H1 (cell line): Measurements from ENCODE around the gene IVNS1ABP. TPM values are rescaled to one million over a fixed set of nuclear protein-coding genes. Genes with fewer than 3 reads are reported as not detected.

Experiments
- CTCF ChIA-PET: fragments of 300-600 bp; sonication (Branson Sonifier 250); formaldehyde crosslinking; loops from one replicate; lab custom pipeline; 2021; ENCODE audit not compliant: partially characterized antibody; lab: Charles Lee
- POLR2A ChIA-PET: fragments of 300-600 bp; sonication (Branson Sonifier 250); formaldehyde crosslinking; loops from one replicate; lab custom pipeline; 2021; ENCODE audit warnings: inconsistent platforms; ENCODE audit not compliant: partially characterized antibody; lab: Charles Lee
- DNase-seq, 2 experiments: peaks; one replicate each; pipeline versions ENCODE4 v3.0.0 to v3.0.0-alpha.2; 2010 to 2022; ENCODE audit warnings: low spot score in 2 of 2, low read depth in 1 of 2, mixed read lengths in 1 of 2
- FAIRE-seq: peaks from 2 replicates; lab custom pipeline; 2011; peaks lifted over from hg19 to GRCh38; lab: Jason Lieb, UNC
- H2AFZ ChIP-seq: 2 replicates; pipeline ENCODE4 v1.8.1; 2012; ENCODE audit warnings: low read length, inconsistent platforms
- H2AK5ac ChIP-seq: 2 replicates; pipeline ENCODE4 v1.6.1; 2013; ENCODE audit warnings: low read depth, low read length
- H2BK120ac ChIP-seq: replicated peaks from 2 replicates; pipeline ENCODE3; 2013; ENCODE audit warnings: low read depth, low read length, inconsistent platforms
- H2BK12ac ChIP-seq: 2 replicates; pipeline ENCODE4 v1.6.1; 2013; ENCODE audit warnings: low read depth, low read length
- H2BK15ac ChIP-seq: 2 replicates; pipeline ENCODE4 v1.6.1; 2013; ENCODE audit warnings: low read length
- H2BK20ac ChIP-seq: 2 replicates; pipeline ENCODE4 v1.6.1; 2013; ENCODE audit warnings: low read length
- H2BK5ac ChIP-seq: 2 replicates; pipeline ENCODE4 v1.6.1; 2013; ENCODE audit warnings: low read depth, low read length
- H3K14ac ChIP-seq: 2 replicates; pipeline ENCODE4 v1.6.1; 2013; ENCODE audit warnings: inconsistent platforms; ENCODE audit not compliant: insufficient read length
- H3K18ac ChIP-seq: 2 replicates; pipeline ENCODE4 v1.6.1; 2013; ENCODE audit warnings: low read length; ENCODE audit errors: extremely low read depth
- H3K23ac ChIP-seq: 2 replicates; pipeline ENCODE4 v1.6.1; 2013; ENCODE audit warnings: inconsistent platforms; ENCODE audit not compliant: insufficient read length
- H3K23me2 ChIP-seq: 2 replicates; pipeline ENCODE4 v1.6.1; 2013; ENCODE audit warnings: low read depth, low read length
- H3K27ac ChIP-seq: 2 replicates; pipeline ENCODE4 v1.6.1; 2011; ENCODE audit warnings: low read depth, low read length, inconsistent platforms
- H3K27me3 ChIP-seq, 4 experiments: replicated peaks in 1 of 4; 1 replicate in 1 of 4; 2 replicates in 3 of 4; pipeline versions ENCODE4 v1.6.1 to v1.8.1; 2011 to 2013; ENCODE audit warnings: low read length in 3 of 4, mild to moderate bottlenecking in 3 of 4, inconsistent platforms in 2 of 4, mixed read lengths in 2 of 4, moderate library complexity in 1 of 4; ENCODE audit not compliant: control insufficient read depth in 3 of 4, insufficient read depth in 3 of 4; ENCODE audit errors: extremely low read depth in 1 of 4
- H3K36me3 ChIP-seq, 4 experiments: 2 replicates each; pipeline versions ENCODE4 v1.6.1 to v1.8.1; 2011 to 2013; ENCODE audit warnings: mild to moderate bottlenecking in 4 of 4, low read length in 3 of 4, moderate library complexity in 2 of 4, control low read depth in 1 of 4, inconsistent platforms in 1 of 4; ENCODE audit not compliant: insufficient read depth in 4 of 4, control insufficient read depth in 2 of 4
- H3K4ac ChIP-seq: replicated peaks from 2 replicates; pipeline ENCODE3; 2013; ENCODE audit warnings: low read length, low read depth, mixed read lengths, inconsistent platforms; ENCODE audit not compliant: insufficient read length
- H3K4me1 ChIP-seq, 4 experiments: replicated peaks in 1 of 4; 1 replicate in 1 of 4; 2 replicates in 3 of 4; pipeline versions ENCODE4 v1.6.1 to v1.8.1; 2011 to 2013; ENCODE audit warnings: low read length in 3 of 4, inconsistent platforms in 2 of 4, mixed read lengths in 1 of 4; ENCODE audit not compliant: insufficient read depth in 4 of 4, control insufficient read depth in 3 of 4
- H3K4me2 ChIP-seq, 2 experiments: 2 replicates each; pipeline versions ENCODE4 v1.6.1 to v1.8.1; 2011 to 2013; ENCODE audit warnings: low read depth in 2 of 2, low read length in 2 of 2, control low read depth in 1 of 2, inconsistent platforms in 1 of 2, mild to moderate bottlenecking in 1 of 2; ENCODE audit not compliant: insufficient read depth in 1 of 2
- H3K4me3 ChIP-seq, 4 experiments: fragments of 200-600, 300-600 bp in 1 of 4; sonication (generic), shearing (Covaris generic), sonication (Bioruptor Twin) in 1 of 4; 2 replicates each; pipeline versions ENCODE4 v1.5.1 to v1.8.1; 2011 to 2016; ENCODE audit warnings: low read length in 4 of 4, low read depth in 3 of 4, control low read depth in 2 of 4, inconsistent platforms in 2 of 4, mild to moderate bottlenecking in 2 of 4, mixed read lengths in 1 of 4, moderate library complexity in 1 of 4; ENCODE audit not compliant: insufficient read depth in 2 of 4; ENCODE audit errors: extremely low read depth in 1 of 4
- H3K56ac ChIP-seq: replicated peaks from 2 replicates; pipeline ENCODE3; 2013; ENCODE audit warnings: low read depth, mild to moderate bottlenecking, mixed read lengths, low read length, inconsistent platforms; ENCODE audit not compliant: insufficient read length
- H3K79me1 ChIP-seq: 2 replicates; pipeline ENCODE4 v1.6.1; 2013; ENCODE audit warnings: low read depth, low read length, control low read depth
- H3K79me2 ChIP-seq, 2 experiments: 2 replicates each; pipeline versions ENCODE4 v1.6.1 to v1.8.1; 2012 to 2013; ENCODE audit warnings: low read length in 2 of 2, mild to moderate bottlenecking in 2 of 2, inconsistent platforms in 1 of 2; ENCODE audit not compliant: insufficient read depth in 2 of 2, control insufficient read depth in 1 of 2
- H3K9ac ChIP-seq, 4 experiments: replicated peaks in 1 of 4; 1 replicate in 1 of 4; 2 replicates in 3 of 4; pipeline versions ENCODE4 v1.6.1 to v1.8.1; 2011 to 2013; ENCODE audit warnings: low read depth in 3 of 4, low read length in 3 of 4, control low read depth in 2 of 4, mild to moderate bottlenecking in 2 of 4, moderate library complexity in 2 of 4, inconsistent platforms in 1 of 4; ENCODE audit errors: extremely low read depth in 1 of 4
- H3K9me3 ChIP-seq, 2 experiments: 2 replicates each; pipeline versions ENCODE4 v1.6.1 to v1.8.1; 2012 to 2013; ENCODE audit warnings: mild to moderate bottlenecking in 2 of 2, moderate library complexity in 2 of 2, control low read depth in 1 of 2, inconsistent platforms in 1 of 2, low read depth in 1 of 2, low read length in 1 of 2, mixed read lengths in 1 of 2; ENCODE audit not compliant: insufficient read depth in 2 of 2
- H4K20me1 ChIP-seq, 2 experiments: replicated peaks in 1 of 2; 2 replicates each; pipeline versions ENCODE3 to v1.8.1; 2011 to 2013; ENCODE audit warnings: inconsistent platforms in 2 of 2, low read length in 2 of 2, mild to moderate bottlenecking in 1 of 2; ENCODE audit not compliant: insufficient read depth in 2 of 2, control insufficient read depth in 1 of 2
- H4K5ac ChIP-seq: 2 replicates; pipeline ENCODE4 v1.6.1; 2013; ENCODE audit warnings: low read length, low read depth, mixed read lengths, inconsistent platforms; ENCODE audit not compliant: insufficient read length
- H4K8ac ChIP-seq: 2 replicates; pipeline ENCODE4 v1.8.0; 2013; ENCODE audit warnings: mild to moderate bottlenecking, moderate library complexity, low read length, inconsistent platforms; ENCODE audit not compliant: insufficient read depth; ENCODE audit errors: extremely low read depth
- H4K91ac ChIP-seq: replicated peaks from 2 replicates; pipeline ENCODE3; 2013; ENCODE audit warnings: low read length, mixed read lengths, inconsistent platforms; ENCODE audit not compliant: insufficient read length
- BCL11A ChIP-seq, 2 experiments: IDR thresholded peaks; one replicate each; pipeline ENCODE4 v1.6.1; 2011; ENCODE audit warnings: low read depth in 2 of 2, low read length in 2 of 2, mild to moderate bottlenecking in 2 of 2
- CBX8 ChIP-seq: fragments of 300-800, 300-1000 bp; sonication (generic); IDR thresholded peaks from 2 replicates; pipeline ENCODE4 v1.7.1; 2016; ENCODE audit warnings: low read depth, low read length, borderline replicate concordance
- CEBPB ChIP-seq: IDR thresholded peaks from 2 replicates; pipeline ENCODE4 v1.6.1; 2012; ENCODE audit warnings: low read depth, low read length
- CHD2 ChIP-seq: IDR thresholded peaks from 2 replicates; pipeline ENCODE4 v1.6.1; 2012; ENCODE audit warnings: low read length, improper control_type of control experiment
- RFX5 ChIP-seq: IDR thresholded peaks from 2 replicates; pipeline ENCODE4 v1.6.1; 2011; ENCODE audit warnings: low read depth, low read length, improper control_type of control experiment, borderline replicate concordance
- RNF2 ChIP-seq: fragments of 200-900, 300-1000 bp; sonication (generic); IDR thresholded peaks from 2 replicates; pipeline ENCODE4 v1.7.1; 2016; ENCODE audit warnings: borderline replicate concordance, low read depth, mild to moderate bottlenecking, antibody characterized with exemption, low read length; ENCODE audit not compliant: poor library complexity, severe bottlenecking; ENCODE audit errors: missing control alignments
- RXRA ChIP-seq: IDR thresholded peaks from 2 replicates; pipeline ENCODE4 v1.6.1; 2011; ENCODE audit warnings: low read depth, mild to moderate bottlenecking, low read length, moderate library complexity; ENCODE audit not compliant: insufficient read depth
- SIRT6 ChIP-seq: IDR thresholded peaks from one replicate; pipeline ENCODE4 v1.7.1; 2012; ENCODE audit warnings: low read length, inconsistent platforms
- TAF1 ChIP-seq: IDR thresholded peaks from 2 replicates; pipeline ENCODE4 v1.6.1; 2011; ENCODE audit warnings: mild to moderate bottlenecking, low read depth, low read length
- WGBS, 2 experiments: shearing (Covaris generic) in 1 of 2; methylation state at CpG; one replicate each; pipeline versions ENCODE4 v1.1.6 to v1.1.7; 2013 to 2015; ENCODE audit warnings: low lambda C conversion rate in 2 of 2, mixed read lengths in 2 of 2, inconsistent platforms in 1 of 2, low coverage in 1 of 2, missing lambda C conversion rate in 1 of 2; ENCODE audit not compliant: insufficient replicate concordance in 2 of 2, insufficient coverage in 1 of 2, insufficient read length in 1 of 2; ENCODE audit errors: extremely low coverage in 1 of 2, missing lambda C conversion rate in 1 of 2; 5-methylcytosine and 5-hydroxymethylcytosine counted together
- polyA plus RNA-seq, 7 experiments: library from polyadenylated mRNA; depleted of rRNA in 3 of 7; stranded (reverse) in 5 of 7; unstranded in 2 of 7; fragments of >200 nt in 5 of 7; fragments of 200-250 nt in 2 of 7; gene quantifications; 1 replicate in 5 of 7; 2 replicates in 1 of 7; 4 replicates in 1 of 7; pipeline versions ENCODE4 v1.2.1 to v1.2.3, GENCODE V29; 2011 to 2013; ENCODE audit warnings: missing spikeins in 2 of 7, mixed read lengths in 2 of 7
- total RNA-seq: library from RNA; stranded (reverse); fragmentation: NEBNext Ultra II Directional; extraction: Animal tissue kit (Norgen Biotek cat#: 25700); gene quantifications from 2 replicates; pipeline ENCODE4 v1.2.1, GENCODE V29; 2021
- TF ChIP-seq, protein P1 (sequence below): IDR thresholded peaks from 2 replicates; pipeline ENCODE4 v1.6.1; 2012; ENCODE audit warnings: inconsistent platforms

IVNS1ABP gene
- total and polyA plus RNA-seq, 2 of the 8 experiments (the other 6 are each of a cell fraction or from before 2014, with no cell fraction given): 65.9 to 189 TPM

DNA sequence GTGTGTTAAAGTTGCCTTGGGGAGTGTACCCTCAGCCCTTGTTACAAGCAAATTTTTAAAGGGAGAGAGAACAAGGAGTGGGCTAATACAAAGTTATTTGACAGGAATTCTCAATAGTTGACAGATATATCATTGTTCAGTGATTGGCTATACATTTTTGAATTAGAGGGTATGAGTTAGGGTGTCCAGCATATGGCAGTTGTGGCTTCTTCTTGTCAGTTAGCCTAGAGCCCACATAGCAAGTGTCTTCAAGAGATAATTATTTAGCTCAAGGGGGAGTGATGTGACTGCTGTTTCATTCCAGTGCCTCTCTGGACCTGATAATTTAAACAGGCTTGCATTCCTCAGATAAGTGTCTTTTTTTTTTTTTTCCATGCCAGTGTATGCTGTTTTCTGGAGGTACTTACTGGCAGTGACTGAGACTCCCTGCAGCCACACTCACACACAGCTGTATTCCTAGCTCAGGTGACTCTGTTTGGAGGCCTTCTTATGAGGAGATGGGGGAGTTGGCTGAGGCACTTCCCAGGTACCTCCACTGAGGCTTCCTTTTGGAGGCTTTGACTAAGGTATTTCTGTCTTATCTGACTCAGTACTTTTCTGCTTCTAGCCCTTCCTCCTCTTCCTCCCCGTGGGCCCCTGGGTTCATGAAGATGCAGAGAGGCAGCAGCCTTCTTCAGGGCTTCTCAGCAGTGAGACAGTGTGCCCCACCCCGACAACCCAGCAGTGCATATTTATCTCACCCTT lies 32.3 kb downstream of the IVNS1ABP start:
- DNase-seq: no peak
- Histone ChIP-seq H2BK120ac (no peak overlapping the region), H3K79me1 (no peaks in the 10 kb centered on the region), H3K27ac (no peak overlapping the region), H3K56ac (no peak overlapping the region), H3K36me3 (no peaks in the 10 kb centered on the region), H3K27me3 (no peaks in the 10 kb centered on the region), H3K4me1 (no peaks in the 10 kb centered on the region), H3K23ac (no peak overlapping the region), H2BK20ac (no peak overlapping the region), H4K91ac (no peak overlapping the region), H3K9ac (no peak overlapping the region), H2BK12ac (no peak overlapping the region), H2BK15ac (no peak overlapping the region), H3K14ac (no peak overlapping the region), H3K4me2 (no peak overlapping the region), H2BK5ac (no peak overlapping the region), H2AFZ (no peak overlapping the region), H3K4me3 (no peak overlapping the region), H4K5ac (no peak overlapping the region), H4K20me1 (no peaks in the 10 kb centered on the region), H3K9me3 (no peaks in the 10 kb centered on the region), H2AK5ac (no peak overlapping the region), H3K18ac (no peak overlapping the region), H3K4ac (no peak overlapping the region), H3K23me2 (no peaks in the 10 kb centered on the region), H3K79me2 (no peaks in the 10 kb centered on the region), H4K8ac (no peak overlapping the region)
- POLR2A ChIA-PET: interaction anchor here (0.6 to 2.5 kb wide), 5 partner anchors 8 to 1991 kb away, joined by 3 to 10 read pairs (median 3); partner anchors contain the start of gene IVNS1ABP
- TF ChIP-seq SIRT6 (no peak), CEBPB (no peak), RXRA (no peak), BCL11A (IDR thresholded peaks at IDR 0.05; ENCODE audit: low read depth in 2 of 2, low read length in 2 of 2) (no peak), TAF1 (no peak), CHD2 (no peak), RFX5 (no peak), CBX8 (no peak), RNF2 (no peak)
- TF ChIP-seq, protein P1, sequence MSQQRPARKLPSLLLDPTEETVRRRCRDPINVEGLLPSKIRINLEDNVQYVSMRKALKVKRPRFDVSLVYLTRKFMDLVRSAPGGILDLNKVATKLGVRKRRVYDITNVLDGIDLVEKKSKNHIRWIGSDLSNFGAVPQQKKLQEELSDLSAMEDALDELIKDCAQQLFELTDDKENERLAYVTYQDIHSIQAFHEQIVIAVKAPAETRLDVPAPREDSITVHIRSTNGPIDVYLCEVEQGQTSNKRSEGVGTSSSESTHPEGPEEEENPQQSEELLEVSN: no peak
- 91% methylated on average over 2 of the region's 2 CpGs; no CpG with 5 or more reads in 1 of the 2 experiments for WGBS, 2 experiments
- no peak for FAIRE-seq
- CTCF ChIA-PET: interaction anchor here (0.6 to 1.5 kb wide), 7 partner anchors 13 to 800 kb away, joined by 3 to 4 read pairs (median 3); no protein-coding TSS in a partner anchor
